SK-N-SH treated with all-trans-retinoic acid at 6 μM for 48 hours (cell line): ENCODE data around the gene ZIC5.

Experiments
- BACH2 ChIP-seq: fragments of 250-450 bp; sonication (Bioruptor Pico); IDR thresholded peaks from 2 replicates; pipeline ENCODE4 v1.9.0; 2021; ENCODE audit warnings: mild to moderate bottlenecking, borderline replicate concordance
- CREB5 ChIP-seq: fragments of 250-450 bp; sonication (Bioruptor Pico); IDR thresholded peaks from 2 replicates; pipeline ENCODE4 v1.5.1; 2020; ENCODE audit warnings: low read depth, mild to moderate bottlenecking, moderate library complexity
- GLIS3 ChIP-seq: fragments of 250-450 bp; sonication (Bioruptor Pico); IDR thresholded peaks from 2 replicates; pipeline ENCODE4 v1.5.0; 2020; ENCODE audit warnings: mild to moderate bottlenecking, moderate library complexity
- OSR1 ChIP-seq: fragments of 250-450 bp; sonication (Bioruptor Pico); IDR thresholded peaks from 2 replicates; pipeline ENCODE4 v1.8.0; 2022; ENCODE audit warnings: moderate library complexity, mild to moderate bottlenecking, inconsistent platforms
- PPARA ChIP-seq: fragments of 250-450 bp; sonication (Bioruptor Pico); IDR thresholded peaks from 2 replicates; pipeline ENCODE4 v1.5.0; 2020; ENCODE audit warnings: mild to moderate bottlenecking, borderline replicate concordance
- RARB ChIP-seq: fragments of 250-450 bp; sonication (Bioruptor Pico); IDR thresholded peaks from 2 replicates; pipeline ENCODE4 v1.8.0; 2021; ENCODE audit warnings: mild to moderate bottlenecking, moderate library complexity
- SNAI2 ChIP-seq: fragments of 250-450 bp; sonication (Bioruptor Pico); IDR thresholded peaks from 2 replicates; pipeline ENCODE4 v1.5.0; 2020; ENCODE audit warnings: mild to moderate bottlenecking, moderate library complexity
- TCF4 ChIP-seq: fragments of 250-450 bp; sonication (Bioruptor Pico); IDR thresholded peaks from 2 replicates; pipeline ENCODE4 v1.8.0; 2021; ENCODE audit warnings: mild to moderate bottlenecking, moderate library complexity, borderline replicate concordance
- TOX ChIP-seq: fragments of 250-450 bp; sonication (Bioruptor Pico); IDR thresholded peaks from 2 replicates; pipeline ENCODE4 v1.8.0; 2021; ENCODE audit warnings: mild to moderate bottlenecking, moderate library complexity, borderline replicate concordance
- ZC3H10 ChIP-seq: fragments of 250-450 bp; sonication (Bioruptor Pico); IDR thresholded peaks from 2 replicates; pipeline ENCODE4 v1.5.1; 2021; ENCODE audit warnings: mild to moderate bottlenecking, moderate library complexity
- ZNF8 ChIP-seq: fragments of 450-650 bp; formaldehyde crosslinking; IDR thresholded peaks from 2 replicates; pipeline ENCODE4 v1.5.0; 2020; ENCODE audit warnings: mild to moderate bottlenecking, moderate library complexity

- TF ChIP-seq RARB (CRISPR knock-in tag) (no peak), ZC3H10 (no peak), PPARA (CRISPR knock-in tag) (no peak), SNAI2 (no peak), ZNF8 (CRISPR knock-in tag) (no peak), TCF4 (CRISPR knock-in tag) (no peak), BACH2 (CRISPR knock-in tag) (no peak), OSR1 (CRISPR knock-in tag) (no peak), GLIS3 (CRISPR knock-in tag) (no peak), TOX (no peak), CREB5 (CRISPR knock-in tag) (no peak)
Observed at GRCh38 chr13:99976575-99976974, 5.0 kb upstream of the ZIC5 start.
